GM12865 (cell line): ENCODE results near the gene MRC2.

ENCODE experiments used
- DNase-seq: peaks from one replicate; pipeline ENCODE4 v3.0.0; 2010; ENCODE audit warnings: low read depth
- H3K4me3 ChIP-seq: 2 replicates; pipeline ENCODE4 v1.5.1; 2011; ENCODE audit warnings: mild to moderate bottlenecking, low read depth, low read length, control low read depth
- TF ChIP-seq, protein P1 (sequence below): IDR thresholded peaks from 2 replicates; pipeline ENCODE4 v1.5.1; 2011; ENCODE audit warnings: low read length, control low read depth, low read depth, inconsistent platforms; ENCODE audit not compliant: insufficient read depth; ENCODE audit errors: missing control alignments

MRC2 gene

DNA sequence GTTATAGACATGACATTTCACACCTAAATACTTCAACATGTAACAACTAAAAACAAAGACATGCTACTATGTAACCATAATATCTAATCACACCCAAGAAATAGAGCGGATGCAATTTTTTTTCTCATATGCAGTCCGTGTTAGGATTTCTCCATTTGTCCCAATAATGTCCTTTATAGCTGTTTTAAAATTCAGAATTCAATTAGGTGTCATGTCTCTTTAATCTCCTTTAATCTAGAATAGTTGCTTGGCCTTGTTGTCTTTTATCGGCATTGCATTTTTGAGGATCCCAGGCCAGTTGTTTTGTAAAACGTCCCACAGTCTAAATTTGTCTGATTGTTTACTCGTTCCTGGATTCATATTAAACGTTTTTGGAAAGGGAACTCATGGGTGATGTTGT is 14.5 kb downstream of the MRC2 start:
- TF ChIP-seq, protein P1, sequence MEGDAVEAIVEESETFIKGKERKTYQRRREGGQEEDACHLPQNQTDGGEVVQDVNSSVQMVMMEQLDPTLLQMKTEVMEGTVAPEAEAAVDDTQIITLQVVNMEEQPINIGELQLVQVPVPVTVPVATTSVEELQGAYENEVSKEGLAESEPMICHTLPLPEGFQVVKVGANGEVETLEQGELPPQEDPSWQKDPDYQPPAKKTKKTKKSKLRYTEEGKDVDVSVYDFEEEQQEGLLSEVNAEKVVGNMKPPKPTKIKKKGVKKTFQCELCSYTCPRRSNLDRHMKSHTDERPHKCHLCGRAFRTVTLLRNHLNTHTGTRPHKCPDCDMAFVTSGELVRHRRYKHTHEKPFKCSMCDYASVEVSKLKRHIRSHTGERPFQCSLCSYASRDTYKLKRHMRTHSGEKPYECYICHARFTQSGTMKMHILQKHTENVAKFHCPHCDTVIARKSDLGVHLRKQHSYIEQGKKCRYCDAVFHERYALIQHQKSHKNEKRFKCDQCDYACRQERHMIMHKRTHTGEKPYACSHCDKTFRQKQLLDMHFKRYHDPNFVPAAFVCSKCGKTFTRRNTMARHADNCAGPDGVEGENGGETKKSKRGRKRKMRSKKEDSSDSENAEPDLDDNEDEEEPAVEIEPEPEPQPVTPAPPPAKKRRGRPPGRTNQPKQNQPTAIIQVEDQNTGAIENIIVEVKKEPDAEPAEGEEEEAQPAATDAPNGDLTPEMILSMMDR = no peak
- no peak for DNase-seq
- no peak overlapping the region for H3K4me3 ChIP-seq

GRCh38 chr17:62643496-62643895 is 16.0 kb downstream of the MRC2 start:
- DNase-seq = no peak
- no peak overlapping the region for H3K4me3 ChIP-seq
- TF ChIP-seq, protein P1 = no peak

DNA sequence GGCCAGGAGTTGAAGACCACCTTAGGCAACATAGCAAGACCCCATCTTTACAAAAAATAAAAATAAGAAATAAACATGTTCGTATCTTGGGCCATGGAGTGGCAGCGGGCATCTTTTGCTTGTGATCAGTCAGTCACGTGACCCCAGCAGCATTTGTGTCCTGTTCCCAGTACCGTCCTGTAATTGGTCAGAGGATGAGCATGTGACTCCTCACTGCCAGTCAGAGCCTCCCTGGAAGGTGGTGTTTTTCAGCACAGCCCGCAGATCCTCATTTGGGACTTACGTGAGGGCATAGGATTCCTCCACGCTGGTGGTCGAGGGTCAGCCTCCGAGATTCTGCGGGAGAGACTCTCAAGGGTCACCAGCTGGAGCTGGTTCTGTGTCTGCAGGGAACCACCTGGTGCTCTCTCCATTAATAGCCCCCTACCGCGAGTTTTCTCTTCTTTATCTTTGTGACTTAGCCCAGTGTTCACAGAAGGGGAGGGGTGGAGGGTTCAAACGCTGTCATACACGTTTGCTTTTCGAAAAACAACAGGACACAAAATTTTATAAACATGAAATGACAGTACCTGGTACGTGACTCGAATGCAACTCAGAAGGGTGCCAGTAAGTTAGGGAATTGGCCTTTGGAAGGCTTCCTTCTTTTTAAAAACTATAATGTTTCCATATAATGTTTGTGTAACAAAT is 17.2 kb downstream of the MRC2 start:
- no peak for DNase-seq
- TF ChIP-seq, protein P1 = no peak
- H3K4me3 ChIP-seq = no peak overlapping the region

- H3K4me3 ChIP-seq = no peak overlapping the region
- TF ChIP-seq, protein P1 = no peak
- DNase-seq = no peak
Observed at GRCh38 chr17:62648251-62648955, 20.9 kb downstream of the MRC2 start.

- TF ChIP-seq, protein P1 = no peak
- no peak overlapping the region for H3K4me3 ChIP-seq
- DNase-seq = no peak
Observed at GRCh38 chr17:62648956-62649294, 21.5 kb downstream of the MRC2 start.

- no peak overlapping the region for H3K4me3 ChIP-seq
- no peak for DNase-seq
- TF ChIP-seq, protein P1 = no peak
Observed at GRCh38 chr17:62649570-62649969, 22.1 kb downstream of the MRC2 start.
